ENCODE measurements around the gene ANKMY1.

ANKMY1 gene

DNA sequence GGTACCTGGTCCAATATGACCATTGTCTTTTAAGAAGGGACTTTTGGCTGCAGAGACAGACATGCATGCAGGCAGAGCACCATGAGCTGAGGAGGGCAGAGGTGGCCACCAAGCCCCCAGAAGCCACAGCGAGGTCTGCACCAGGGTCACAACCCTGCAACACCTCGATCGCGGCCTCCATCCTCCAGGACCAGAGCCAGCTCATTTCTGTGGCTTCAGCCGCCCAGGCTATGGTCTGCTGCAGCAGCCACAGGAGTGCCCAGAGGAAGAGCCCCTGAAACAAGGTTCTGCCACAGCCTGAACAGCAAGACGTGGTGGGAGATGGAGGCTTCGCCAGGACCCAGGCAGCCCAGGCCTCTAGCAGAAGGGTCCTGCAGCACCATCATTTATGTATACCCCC lies 53.9 kb downstream of the ANKMY1 start:
- no peak for DNase-seq (ENCODE audit: low read depth)

DNA sequence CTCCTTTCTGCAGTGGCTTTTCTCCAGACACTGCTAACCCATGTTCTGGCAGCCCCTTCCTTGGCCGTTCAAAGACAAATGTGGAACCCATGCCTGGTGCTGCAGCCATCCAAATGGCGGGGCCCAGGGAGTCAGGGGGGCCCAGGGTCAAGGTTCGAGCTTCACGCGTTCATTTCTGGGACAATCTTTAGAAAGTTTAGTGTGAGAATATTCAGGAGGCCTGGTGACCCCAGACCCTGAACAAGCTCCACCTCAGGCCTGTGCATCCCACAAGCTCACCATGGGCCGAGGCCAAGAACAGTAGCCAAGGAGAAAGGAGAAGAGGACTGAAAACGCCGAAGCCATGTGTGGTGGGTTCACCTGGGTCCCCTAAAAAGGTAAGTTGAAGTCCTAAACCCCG lies 54.4 kb downstream of the ANKMY1 start:
- DNase-seq (ENCODE audit: low read depth), result no peak

DNA sequence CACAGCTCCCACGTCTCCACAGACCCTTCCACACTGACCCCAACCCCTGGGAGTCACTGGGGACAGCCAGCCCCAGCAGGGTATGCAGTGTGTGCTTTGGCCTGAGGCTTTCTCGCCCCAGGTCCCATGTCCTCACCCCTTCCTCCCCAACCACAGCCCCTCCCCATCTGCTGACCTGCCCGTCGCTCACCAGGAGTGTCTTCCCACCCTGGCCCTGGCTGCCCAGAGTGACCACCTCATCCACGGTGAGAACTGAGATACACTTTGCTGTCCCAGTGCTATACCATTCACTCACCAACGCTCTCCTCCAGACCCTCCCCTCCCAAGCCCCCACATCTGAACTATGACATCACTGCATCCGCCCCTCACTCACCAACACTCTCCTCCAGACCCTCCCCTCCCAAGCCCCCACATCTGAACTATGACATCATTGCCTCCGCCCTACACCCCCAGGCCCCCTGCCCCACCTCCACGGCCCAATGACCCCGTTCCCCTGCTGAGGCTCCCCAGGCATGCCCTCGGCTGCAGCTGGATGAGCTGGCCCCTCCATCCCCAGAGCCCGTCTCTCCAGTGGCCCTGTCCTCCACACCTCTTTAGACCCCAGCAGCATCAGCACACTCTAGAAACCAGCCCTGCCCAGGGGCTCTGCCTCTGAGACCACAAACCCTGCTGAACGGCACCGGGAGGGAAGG lies 55.2 kb downstream of the ANKMY1 start:
- DNase-seq (ENCODE audit: low read depth), result no peak

DNA sequence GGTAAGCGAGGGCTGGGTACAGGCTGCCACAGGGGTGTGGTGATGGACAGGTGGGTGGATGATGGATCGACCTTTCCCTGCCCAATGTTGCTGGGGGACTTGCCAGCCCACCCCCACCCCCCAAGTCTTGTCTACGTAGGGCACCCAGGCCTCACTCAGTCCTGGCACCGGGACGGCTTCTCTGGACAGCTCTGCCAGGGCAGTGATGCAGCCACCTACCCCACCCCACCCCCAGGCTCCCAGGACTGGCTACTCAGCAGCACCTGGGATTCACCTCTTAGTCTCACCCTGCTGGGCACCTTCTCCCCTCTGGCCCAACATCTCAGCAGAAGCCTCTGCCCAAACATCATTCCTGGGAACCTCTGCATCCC lies 55.7 kb downstream of the ANKMY1 start:
- no peak for DNase-seq (ENCODE audit: low read depth)

DNA sequence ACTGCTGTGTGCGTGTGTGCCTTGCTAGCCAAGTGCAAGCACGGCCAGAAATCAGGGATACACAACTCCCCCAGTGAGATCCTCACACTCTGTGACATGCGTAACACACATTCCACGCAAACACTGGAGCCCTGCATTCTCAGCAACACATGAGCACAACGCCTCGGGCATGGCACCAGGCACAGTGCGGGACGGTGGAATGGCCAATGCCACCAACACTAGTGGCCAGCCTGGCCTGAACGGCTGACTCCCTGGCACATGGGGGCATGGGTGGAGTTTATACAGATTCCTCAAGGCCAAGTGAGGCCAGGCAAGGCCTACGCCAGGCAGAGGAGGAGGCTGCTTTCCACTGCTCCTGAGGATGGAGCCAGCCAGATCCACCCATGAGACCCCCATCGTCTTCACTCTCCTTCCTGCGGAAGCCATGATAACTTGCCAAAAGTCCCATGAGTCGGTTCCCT lies 56.2 kb downstream of the ANKMY1 start:
- no peak for DNase-seq (ENCODE audit: low read depth)

DNA sequence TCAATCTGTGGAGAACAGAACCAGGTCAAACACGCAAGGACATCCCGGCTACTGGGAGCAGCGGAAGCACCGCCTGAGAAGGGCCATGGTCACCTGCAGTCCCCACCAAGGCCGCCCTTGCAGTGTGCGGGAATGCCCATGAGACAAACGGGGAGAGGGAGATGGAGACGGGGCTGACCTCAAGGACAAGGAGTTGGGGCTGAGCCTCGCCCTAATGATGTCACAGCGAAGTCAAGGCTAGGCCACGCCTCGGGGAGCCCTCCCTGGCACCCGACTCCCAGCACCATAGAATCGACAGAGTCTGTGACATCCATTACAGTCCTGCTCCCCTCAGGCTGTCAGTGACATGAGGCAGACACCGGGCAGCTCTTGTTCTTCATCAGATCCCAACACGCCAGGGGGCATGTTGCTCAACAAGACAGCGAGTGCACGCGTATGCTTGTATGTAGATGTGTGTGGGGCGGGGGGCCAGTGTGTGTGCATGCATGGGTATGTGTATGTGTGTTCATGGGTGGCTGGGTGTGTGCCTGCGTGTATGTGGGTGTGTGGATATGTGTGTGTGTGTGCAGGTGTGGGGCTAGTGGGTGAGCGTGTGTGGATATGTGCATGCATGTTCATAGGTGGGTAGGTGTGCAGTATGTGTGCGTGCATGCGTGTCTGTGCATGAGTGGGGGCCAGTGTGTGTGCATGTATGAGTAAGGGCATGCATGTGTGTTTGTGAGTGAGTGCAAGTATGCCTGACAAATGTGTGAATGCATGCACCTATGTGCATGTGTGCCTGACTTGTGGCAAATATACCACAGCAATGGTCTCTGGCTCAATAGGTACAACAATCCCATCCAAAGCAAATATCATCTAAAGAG lies 57.0 kb downstream of the ANKMY1 start:
- no peak for DNase-seq (ENCODE audit: low read depth)

DNA sequence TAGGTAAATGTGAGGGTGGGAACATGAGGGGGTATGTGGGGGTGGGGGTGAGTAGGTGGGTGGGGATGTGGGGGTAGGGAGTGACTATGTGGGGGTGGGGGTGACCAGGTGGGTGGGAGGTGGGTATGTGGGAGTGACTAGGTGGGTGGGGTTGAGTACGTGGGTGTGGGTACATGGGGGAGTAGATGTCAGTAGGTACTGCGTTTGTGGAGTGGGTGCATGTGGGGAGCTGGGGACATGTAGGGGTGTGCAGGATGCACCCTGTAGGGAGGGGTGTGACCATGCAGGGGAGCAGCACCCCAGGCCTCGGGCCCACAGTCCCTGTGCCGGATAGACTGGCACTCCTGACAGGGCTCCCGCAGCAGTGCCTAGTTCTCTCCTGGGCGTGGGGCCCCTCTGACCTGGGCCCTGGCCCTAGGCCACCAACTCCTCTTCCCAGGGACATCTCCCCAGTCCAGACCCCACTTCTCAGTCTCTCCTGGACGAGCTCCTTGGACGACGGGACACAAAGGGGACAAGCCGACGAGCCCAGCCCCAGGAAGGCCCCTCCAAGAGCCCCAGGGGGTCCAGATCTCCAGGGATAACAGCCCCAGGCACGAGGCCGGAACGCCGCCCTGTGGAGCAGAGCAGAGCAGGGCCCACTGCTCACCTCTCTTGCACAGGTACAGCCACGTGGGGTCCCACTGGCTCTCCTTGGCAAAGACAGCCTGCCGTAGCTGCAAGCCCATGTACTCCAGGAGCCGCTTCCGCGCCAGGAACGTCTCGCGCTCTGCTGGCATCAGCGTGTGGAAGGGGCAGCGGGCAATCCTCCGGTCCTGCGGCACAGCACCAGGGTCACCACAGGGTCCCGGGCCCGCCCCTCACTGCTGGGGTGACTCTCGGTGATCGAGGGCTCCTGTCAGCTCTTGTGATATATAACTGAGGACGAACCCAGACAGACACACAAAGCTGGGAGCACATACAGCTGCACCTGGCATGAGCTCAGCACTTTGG lies 58.2 kb downstream of the ANKMY1 start:
- DNase-seq (ENCODE audit: low read depth), result no peak

DNA sequence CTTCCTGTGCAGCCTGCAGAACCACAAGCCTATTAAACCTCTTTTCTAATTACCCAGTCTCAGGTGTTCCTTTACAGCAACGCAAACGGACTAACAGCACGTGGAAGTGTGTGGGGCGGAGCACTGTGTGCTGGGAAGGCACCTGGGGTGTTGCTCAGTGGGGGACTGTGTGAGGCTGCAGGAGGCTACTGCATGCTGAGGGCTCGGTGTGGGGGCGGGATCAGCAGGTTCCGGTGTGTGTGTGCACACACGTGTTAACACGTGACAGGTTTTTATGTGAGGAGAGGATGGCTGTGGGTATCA lies 58.9 kb downstream of the ANKMY1 start:
- no peak for DNase-seq (ENCODE audit: low read depth)

DNA sequence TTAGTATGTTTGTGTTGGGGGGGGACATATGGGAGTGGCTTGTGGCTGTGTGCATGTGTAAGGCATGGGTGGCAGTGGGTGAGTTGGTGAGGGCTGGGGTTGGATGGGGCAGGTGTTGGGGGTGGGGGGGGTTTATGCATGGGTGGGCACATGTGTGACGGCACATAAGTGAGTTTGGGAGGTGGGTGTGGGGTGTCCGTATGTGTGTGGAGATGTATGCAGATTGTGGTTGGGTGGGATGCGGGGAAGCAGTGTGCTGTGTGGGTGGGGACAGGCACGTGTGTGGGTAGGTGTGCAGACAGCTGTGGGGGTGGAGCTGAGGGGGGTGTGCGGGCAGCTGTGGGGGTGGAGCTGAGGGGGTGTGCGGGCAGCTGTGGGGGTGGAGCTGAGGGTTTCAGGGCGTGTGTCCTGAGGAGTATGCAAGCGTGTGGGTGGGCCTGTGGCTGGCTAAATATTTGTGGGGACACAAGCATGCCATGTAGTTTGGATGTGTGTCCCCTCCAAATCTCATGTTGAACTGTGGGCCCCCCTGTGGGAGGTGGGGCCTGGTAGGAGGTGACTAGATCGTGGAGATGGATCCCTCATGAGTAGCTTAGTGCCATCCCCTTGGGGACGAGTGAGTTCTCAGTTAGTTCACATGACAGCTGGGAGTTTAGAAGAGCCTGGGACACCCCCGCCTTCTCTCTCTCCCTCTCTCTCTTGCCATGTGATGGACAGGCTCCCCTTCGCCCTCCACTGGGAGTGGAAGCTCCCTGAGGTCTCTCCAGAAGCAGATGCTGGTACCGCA lies 59.4 kb downstream of the ANKMY1 start:
- DNase-seq (ENCODE audit: low read depth), result no peak

DNA sequence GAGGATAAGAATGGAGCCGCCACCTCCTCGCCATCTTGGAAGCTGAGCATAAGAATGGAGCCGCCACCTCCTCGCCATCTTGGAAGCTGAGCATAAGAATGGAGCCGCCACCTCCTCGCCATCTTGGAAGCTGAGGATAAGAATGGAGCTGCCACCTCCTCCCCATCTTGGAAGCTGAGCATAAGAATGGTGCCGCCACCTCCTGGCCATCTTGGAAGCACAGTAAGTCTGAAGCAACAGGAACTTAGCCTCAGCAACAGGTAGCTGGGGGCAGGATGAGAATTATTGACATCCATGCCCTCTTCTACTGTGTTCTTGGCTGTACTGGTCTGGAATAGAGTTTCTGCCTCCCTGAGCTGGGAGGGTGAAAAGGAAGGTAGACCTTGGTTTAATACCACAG lies 60.7 kb downstream of the ANKMY1 start:
- peak; percentile 52 for DNase-seq (ENCODE audit: low read depth)

DNA sequence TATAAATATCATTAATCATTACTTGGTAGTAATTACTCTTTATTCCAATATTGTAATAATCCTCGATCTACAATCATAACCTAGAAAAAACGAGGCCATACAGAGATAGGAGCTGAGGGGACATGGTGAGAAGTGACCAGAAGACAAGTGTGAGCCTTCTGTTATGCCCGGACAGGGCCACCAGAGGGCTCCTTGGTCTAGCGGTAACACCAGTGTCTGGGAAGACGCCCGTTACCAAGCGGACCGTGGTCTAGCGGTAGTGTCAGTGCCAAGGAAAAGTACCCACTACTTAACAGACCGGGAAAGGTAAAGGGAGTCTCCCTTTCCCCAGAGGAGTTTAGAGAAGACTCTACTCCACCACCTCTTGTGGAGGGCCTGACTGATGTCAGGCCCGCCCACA lies 62.8 kb downstream of the ANKMY1 start:
- DNase-seq (ENCODE audit: low read depth), result peak; percentile 18

DNA sequence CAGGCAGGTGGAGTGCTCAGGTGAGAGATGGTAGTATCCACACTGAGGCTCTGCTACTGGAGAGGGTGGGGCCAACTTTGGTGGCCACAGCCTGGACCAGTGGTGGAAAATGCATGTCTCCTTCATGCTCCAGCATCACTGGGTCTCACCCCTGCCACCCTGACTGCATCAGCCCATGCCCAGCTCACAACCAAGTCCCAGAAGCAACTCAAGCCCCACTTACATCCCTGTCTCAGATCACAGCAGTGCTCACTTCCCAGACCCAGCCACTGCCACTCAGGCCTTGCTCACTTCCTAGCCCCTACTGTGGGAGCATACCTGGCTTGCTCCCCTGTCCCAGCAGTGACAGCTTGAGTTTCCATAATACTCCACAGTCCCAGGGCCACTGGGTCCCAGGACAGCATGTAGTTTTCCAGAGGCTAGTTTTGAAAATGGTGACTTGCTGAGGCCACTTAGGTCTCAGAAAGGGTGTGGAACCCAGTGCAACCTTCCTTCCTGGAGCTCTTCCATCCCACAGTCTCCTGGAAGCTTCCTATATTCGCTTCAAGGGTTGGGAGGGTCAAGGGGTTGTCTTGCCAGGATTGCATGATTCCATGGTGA lies 63.5 kb downstream of the ANKMY1 start:
- no peak for DNase-seq (ENCODE audit: low read depth)

DNA sequence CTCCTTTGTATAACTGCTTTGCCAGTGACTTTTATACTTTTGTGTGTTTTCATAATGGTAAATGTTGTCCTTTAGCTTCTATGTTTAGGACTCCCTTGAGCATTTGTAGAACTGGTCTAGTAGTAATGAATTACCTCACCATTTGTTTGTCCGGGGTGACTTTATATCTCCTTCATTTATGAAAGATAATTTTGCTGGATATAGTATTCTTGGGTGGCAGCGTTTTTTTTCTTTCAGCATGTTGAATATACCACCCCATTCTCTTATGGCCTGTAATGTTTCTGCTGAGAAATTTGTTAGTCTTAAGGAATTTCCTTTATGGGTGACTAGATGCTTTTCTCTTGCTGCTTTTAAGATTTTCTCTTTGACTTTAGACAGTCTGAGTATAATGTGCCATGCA lies 66.3 kb downstream of the ANKMY1 start:
- DNase-seq (ENCODE audit: low read depth), result no peak

DNA sequence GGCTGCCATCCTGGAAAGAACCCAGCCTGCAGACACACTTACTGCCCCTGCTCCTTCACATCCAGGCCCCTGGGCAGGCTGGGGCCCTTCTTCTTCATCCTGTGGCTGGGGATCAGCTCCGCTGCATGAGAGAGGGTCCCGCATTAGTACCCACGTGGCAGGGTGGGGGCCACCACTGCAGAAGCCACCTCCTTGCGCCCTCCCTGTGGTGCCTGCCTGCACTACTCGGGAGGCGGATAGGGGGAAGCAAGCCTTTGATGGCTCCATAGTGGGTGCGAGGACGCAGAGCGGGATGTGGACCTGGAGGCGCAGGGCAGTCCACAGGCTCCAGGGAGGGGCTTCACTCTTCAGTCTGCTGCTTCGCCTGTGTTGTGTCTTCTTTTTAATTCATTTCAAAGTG lies 75.6 kb downstream of the ANKMY1 start:
- no peak for DNase-seq (ENCODE audit: low read depth)

DNA sequence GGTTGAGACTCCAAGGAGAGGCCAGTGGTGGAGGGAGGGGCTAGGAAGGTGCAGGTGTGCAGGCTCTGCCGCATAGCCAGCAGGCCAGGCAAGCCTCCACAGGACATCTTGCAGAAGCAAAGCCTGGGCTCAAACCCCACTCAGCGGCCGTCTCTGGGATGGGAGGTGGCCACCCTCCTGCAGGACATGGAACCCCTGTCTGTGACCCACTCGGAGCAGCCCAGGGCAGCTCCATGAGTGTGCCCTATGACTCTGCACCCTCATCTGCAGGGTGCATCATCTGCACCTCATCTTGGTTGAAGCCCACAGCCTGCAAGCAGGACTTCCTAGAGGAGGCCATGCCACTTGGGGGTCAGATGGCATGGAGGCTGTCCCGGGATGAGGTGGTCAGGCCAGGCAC lies 76.1 kb downstream of the ANKMY1 start:
- no peak for DNase-seq (ENCODE audit: low read depth)

DNA sequence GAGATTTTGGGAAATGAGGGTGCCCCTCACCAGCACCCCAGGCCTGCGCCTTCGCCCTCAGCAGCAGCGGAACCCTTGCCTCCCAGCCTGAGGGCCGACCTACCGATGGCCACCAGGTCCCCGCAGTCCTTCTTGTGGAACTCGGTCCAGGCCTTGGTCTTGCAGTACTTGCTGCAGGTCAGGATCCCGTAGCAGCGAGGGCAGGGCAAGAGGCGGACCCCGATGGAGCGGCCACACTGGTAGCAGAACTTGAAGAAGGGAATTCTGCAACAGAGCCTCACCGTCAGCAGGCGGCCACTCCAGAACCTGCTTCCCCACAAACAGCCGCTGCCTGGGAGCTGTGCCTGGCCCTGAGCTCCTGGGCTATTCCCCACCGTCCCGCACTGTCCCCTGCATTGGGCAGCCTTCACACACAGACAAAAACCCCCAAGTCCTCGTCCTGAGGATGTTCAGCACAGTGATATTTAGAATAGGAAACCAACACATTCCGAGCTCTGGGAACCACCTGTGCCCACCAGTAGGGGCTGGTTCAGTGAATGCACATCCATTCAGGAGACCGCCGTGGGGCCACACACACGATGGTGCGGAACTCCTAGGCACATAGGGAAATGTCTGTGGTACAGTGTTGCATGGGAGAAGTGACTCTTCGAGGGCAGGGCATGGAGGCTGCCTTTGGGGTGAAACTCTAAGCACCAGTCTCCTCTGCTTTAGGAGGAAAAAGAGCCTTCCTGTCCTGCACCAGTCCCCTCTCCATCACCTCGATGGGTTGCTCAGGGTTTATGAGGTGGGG lies 76.8 kb downstream of the ANKMY1 start:
- DNase-seq (ENCODE audit: low read depth), result no peak

DNA sequence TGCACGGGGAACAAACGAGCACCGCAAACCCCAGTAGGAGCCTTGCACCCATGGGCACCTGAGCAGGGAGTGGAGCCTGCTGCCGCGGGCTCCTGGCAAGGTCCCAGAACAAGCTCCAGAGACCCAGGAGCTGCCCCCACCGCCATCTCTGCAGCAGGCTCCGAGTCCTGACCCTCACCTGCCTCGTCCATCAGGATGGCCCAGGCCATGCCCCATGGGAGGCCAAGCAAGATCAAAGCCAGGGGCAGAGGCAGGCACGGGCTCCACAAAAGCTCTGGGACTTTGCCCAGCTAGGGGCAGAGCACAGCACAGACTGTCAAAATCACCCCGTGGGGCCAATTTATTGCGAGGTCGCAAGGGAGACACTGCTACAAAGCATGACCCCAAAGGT lies 78.7 kb downstream of the ANKMY1 start:
- DNase-seq (ENCODE audit: low read depth), result no peak

DNA sequence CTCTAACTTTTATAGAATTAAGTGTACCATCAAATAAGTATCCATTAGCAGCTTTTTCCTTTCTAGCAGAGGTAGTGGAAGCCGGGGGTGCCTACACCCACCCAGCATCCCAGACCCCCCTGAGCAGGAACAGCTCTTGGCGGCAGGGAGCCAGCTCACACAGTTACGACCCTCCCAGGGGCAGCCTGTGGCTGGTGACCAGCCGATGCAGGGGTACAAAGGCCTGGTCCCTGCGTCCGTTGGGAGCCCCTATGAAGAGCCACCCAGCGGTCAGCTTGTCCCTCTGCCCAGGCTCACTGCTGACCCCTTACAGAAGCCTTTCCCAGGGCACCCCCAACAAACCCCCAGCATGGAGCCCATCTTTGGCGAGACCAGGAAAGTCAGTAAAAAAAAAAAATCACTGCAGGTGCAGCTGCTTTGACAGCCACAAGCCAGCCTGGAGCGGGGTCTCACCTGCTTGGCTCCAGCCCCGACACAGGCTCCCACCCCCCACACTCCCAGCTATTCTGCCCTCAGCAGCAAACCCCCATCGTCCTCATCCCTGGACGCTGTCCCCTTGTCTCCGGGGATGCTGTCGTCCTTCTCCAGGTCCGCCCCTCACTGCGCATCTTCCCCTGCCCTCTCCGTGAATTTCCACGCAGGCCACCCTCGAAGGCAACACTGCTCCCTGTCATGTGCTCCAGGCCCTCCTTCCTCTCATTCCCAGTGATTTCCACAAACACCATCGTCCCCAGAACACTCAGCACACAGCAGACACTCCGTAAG lies 79.3 kb downstream of the ANKMY1 start:
- no peak for DNase-seq (ENCODE audit: low read depth)

DNA sequence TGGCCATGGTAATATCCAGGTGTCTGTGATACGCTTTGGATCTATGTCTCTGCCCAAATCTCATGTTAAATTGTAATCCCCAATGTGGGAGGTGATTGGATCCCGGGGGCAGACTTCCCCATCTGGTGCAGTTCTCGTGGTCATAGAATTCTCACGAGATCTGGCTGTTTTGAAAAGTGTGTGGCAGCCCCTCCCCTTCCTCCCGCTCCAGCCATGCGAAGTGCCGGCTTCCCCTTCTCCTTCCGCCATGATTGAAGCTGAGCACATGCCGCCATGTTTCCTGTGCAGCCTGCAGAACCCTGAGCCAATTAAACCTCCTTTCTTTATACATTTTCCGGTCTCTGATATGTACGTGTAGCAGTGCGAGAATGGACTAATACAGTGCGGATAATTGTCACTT lies 79.9 kb downstream of the ANKMY1 start:
- no peak for DNase-seq (ENCODE audit: low read depth)

DNA sequence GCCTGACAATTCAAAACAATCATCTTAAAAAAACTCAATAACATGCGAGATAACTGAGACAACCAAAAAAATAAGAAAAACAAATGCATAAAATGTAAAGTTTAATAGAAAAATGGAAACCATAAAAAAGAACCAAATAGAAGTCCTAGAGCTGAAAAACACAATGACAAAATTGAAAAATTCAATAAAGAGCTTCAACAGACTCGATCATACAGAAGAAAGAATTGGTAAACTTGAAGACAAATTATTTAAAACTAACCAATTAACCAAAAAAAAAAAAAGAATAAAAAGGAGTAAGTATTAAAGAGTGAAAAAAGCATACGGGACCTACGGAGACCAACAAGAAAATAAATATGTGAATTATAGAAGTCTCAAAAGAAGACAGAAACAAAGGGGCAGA lies 84.6 kb downstream of the ANKMY1 start:
- no peak for DNase-seq (ENCODE audit: low read depth)
